Activated T-helper 2 cell treated with anti-CD3 and anti-CD28 coated beads, Interferon-gamma antibody, Interleukin-2, Interleukin-4, amounts not matched to agents 10 μg/mL and 5 μg/mL and 100 μg/mL, durations not matched to agents 14 hours and 24 hours and 36 hours (primary cell): ENCODE results near the gene HEMK1. TPM values are rescaled to one million over a fixed set of nuclear protein-coding genes. Genes with fewer than 3 reads are reported as not detected.

ENCODE experiments used
- DNase-seq: peaks from one replicate; pipeline ENCODE4 v3.0.0; 2021; ENCODE audit warnings: low spot score
- H3K27ac Mint-ChIP-seq: one replicate; pipeline ENCODE4 v1.8.0; 2021; ENCODE audit warnings: mixed read lengths
- H3K27me3 Mint-ChIP-seq: one replicate; pipeline ENCODE4 v1.8.0; 2021; ENCODE audit warnings: low read depth, mixed read lengths
- H3K36me3 Mint-ChIP-seq: one replicate; pipeline ENCODE4 v1.8.0; 2021; ENCODE audit warnings: low read depth, mixed read lengths
- H3K4me1 Mint-ChIP-seq: one replicate; pipeline ENCODE4 v1.8.0; 2021; ENCODE audit warnings: low read depth, mixed read lengths
- H3K4me3 Mint-ChIP-seq: one replicate; pipeline ENCODE4 v1.8.0; 2021; ENCODE audit warnings: low read depth, mild to moderate bottlenecking, moderate library complexity, mixed read lengths
- H3K9me3 Mint-ChIP-seq: one replicate; pipeline ENCODE4 v1.8.0; 2021; ENCODE audit warnings: mixed read lengths
- intact Hi-C: fragments of 100-400 bp; cut with micrococcal nuclease; formaldehyde crosslinking; loops from one replicate; pipeline ENCODE4 v1.15.1; 2023
- total RNA-seq: library from RNA; stranded (reverse); gene quantifications from 2 replicates; pipeline ENCODE4 v1.2.3, GENCODE V29; 2022

The HEMK1 gene
- total RNA-seq, 1 donor from 2014 or later: 61.7 TPM

- H3K4me1 Mint-ChIP-seq: peaks cover 69% of the 10 kb centered on the region
Measured at GRCh38 chr3:50585919-50586762, 16.8 kb downstream of the HEMK1 start.

GRCh38 chr3:50586763-50587070 lies 17.4 kb downstream of the HEMK1 start:
- intact Hi-C loops: loop anchor here (2.0 kb wide), 1 partner anchor 14 kb away; no protein-coding TSS in a partner anchor
- H3K27ac Mint-ChIP-seq: peak overlapping the region; percentile 98
- peaks cover 54% of the 10 kb centered on the region for H3K36me3 Mint-ChIP-seq
- no peaks in the 10 kb centered on the region for H3K9me3 Mint-ChIP-seq
- DNase-seq: no peak
- H3K4me1 Mint-ChIP-seq: peaks cover 72% of the 10 kb centered on the region
- no peaks in the 10 kb centered on the region for H3K27me3 Mint-ChIP-seq
- no peak overlapping the region for H3K4me3 Mint-ChIP-seq

More at GRCh38 chr3:50585919-50586762, 16.8 kb downstream of the HEMK1 start:
- no peak for DNase-seq
- Mint-ChIP-seq H3K27me3 (no peaks in the 10 kb centered on the region), H3K9me3 (no peaks in the 10 kb centered on the region), H3K27ac (peak overlapping the region; percentile 98), H3K4me3 (no peak overlapping the region), H3K36me3 (peaks cover 60% of the 10 kb centered on the region)
- intact Hi-C loops: loop anchor here (2.0 kb wide), 1 partner anchor 15 kb away; no protein-coding TSS in a partner anchor

GRCh38 chr3:50587373-50587772 lies 18.1 kb downstream of the HEMK1 start:
- Mint-ChIP-seq H3K4me1 (peaks cover 75% of the 10 kb centered on the region), H3K27ac (peak overlapping the region; percentile 98), H3K27me3 (no peaks in the 10 kb centered on the region), H3K9me3 (no peaks in the 10 kb centered on the region), H3K36me3 (peaks cover 50% of the 10 kb centered on the region), H3K4me3 (peak overlapping the region; percentile 15)
- intact Hi-C loops: loop anchor here (2.0 kb wide), 1 partner anchor 13 kb away; no protein-coding TSS in a partner anchor
- DNase-seq: no peak

GRCh38 chr3:50587806-50588758 lies 18.8 kb downstream of the HEMK1 start:
- DNase-seq: peak; percentile 64
- peak overlapping the region; percentile 98 for H3K27ac Mint-ChIP-seq
- intact Hi-C loops: loop anchor here (2.0 kb wide), 1 partner anchor 13 kb away; no protein-coding TSS in a partner anchor
- peaks cover 78% of the 10 kb centered on the region for H3K4me1 Mint-ChIP-seq
- H3K27me3 Mint-ChIP-seq: no peaks in the 10 kb centered on the region
- H3K36me3 Mint-ChIP-seq: peaks cover 46% of the 10 kb centered on the region
- peak overlapping the region; percentile 58 for H3K4me3 Mint-ChIP-seq
- H3K9me3 Mint-ChIP-seq: no peaks in the 10 kb centered on the region

GRCh38 chr3:50588759-50589433 lies 19.6 kb downstream of the HEMK1 start:
- peaks cover 47% of the 10 kb centered on the region for H3K36me3 Mint-ChIP-seq
- H3K27ac Mint-ChIP-seq: peak overlapping the region; percentile 98
- no peak for DNase-seq
- no peaks in the 10 kb centered on the region for H3K27me3 Mint-ChIP-seq
- peak overlapping the region; percentile 58 for H3K4me3 Mint-ChIP-seq
- H3K9me3 Mint-ChIP-seq: no peaks in the 10 kb centered on the region
- intact Hi-C loops: no loop called here
- peaks cover 81% of the 10 kb centered on the region for H3K4me1 Mint-ChIP-seq

GRCh38 chr3:50591196-50591741 lies 21.9 kb downstream of the HEMK1 start:
- no peaks in the 10 kb centered on the region for H3K9me3 Mint-ChIP-seq
- peaks cover 85% of the 10 kb centered on the region for H3K4me1 Mint-ChIP-seq
- no peaks in the 10 kb centered on the region for H3K27me3 Mint-ChIP-seq
- H3K4me3 Mint-ChIP-seq: peak overlapping the region; percentile 66
- H3K27ac Mint-ChIP-seq: peak overlapping the region; percentile 98
- DNase-seq: no peak
- intact Hi-C loops: no loop called here
- H3K36me3 Mint-ChIP-seq: peaks cover 42% of the 10 kb centered on the region

GRCh38 chr3:50592568-50592967 lies 23.2 kb downstream of the HEMK1 start:
- Mint-ChIP-seq H3K27ac (peak overlapping the region; percentile 98), H3K4me1 (peaks cover 74% of the 10 kb centered on the region), H3K27me3 (no peaks in the 10 kb centered on the region), H3K36me3 (peaks cover 37% of the 10 kb centered on the region), H3K9me3 (no peaks in the 10 kb centered on the region), H3K4me3 (peak overlapping the region; percentile 55)
- intact Hi-C loops: no loop called here
- DNase-seq: no peak

- H3K9me3 Mint-ChIP-seq: no peaks in the 10 kb centered on the region
- H3K4me3 Mint-ChIP-seq: no peak overlapping the region
- peaks cover 72% of the 10 kb centered on the region for H3K4me1 Mint-ChIP-seq
- peak overlapping the region; percentile 98 for H3K27ac Mint-ChIP-seq
- H3K27me3 Mint-ChIP-seq: no peaks in the 10 kb centered on the region
- DNase-seq: no peak
- H3K36me3 Mint-ChIP-seq: peaks cover 40% of the 10 kb centered on the region
- intact Hi-C loops: no loop called here
Measured at GRCh38 chr3:50594253-50594785, 25.0 kb downstream of the HEMK1 start.

GRCh38 chr3:50599115-50599715 lies 29.9 kb downstream of the HEMK1 start:
- Mint-ChIP-seq H3K9me3 (no peaks in the 10 kb centered on the region), H3K27me3 (no peaks in the 10 kb centered on the region), H3K4me1 (peaks cover 81% of the 10 kb centered on the region), H3K4me3 (peak overlapping the region; percentile 34), H3K27ac (peak overlapping the region; percentile 100), H3K36me3 (peaks cover 61% of the 10 kb centered on the region)
- intact Hi-C loops: no loop called here
- no peak for DNase-seq

- peak overlapping the region; percentile 100 for H3K27ac Mint-ChIP-seq
- no peak for DNase-seq
- peaks cover 81% of the 10 kb centered on the region for H3K4me1 Mint-ChIP-seq
- peak overlapping the region; percentile 74 for H3K4me3 Mint-ChIP-seq
- no peaks in the 10 kb centered on the region for H3K27me3 Mint-ChIP-seq
- no peaks in the 10 kb centered on the region for H3K9me3 Mint-ChIP-seq
- peaks cover 61% of the 10 kb centered on the region for H3K36me3 Mint-ChIP-seq
- intact Hi-C loops: loop anchor here (2.0 to 5.0 kb wide), 3 partner anchors 13 to 362 kb away; partner anchors contain the start of gene GNAI2
Measured at GRCh38 chr3:50599716-50600118, 30.4 kb downstream of the HEMK1 start.

GRCh38 chr3:50600141-50600753 lies 30.9 kb downstream of the HEMK1 start:
- Mint-ChIP-seq H3K27ac (peak overlapping the region; percentile 100), H3K4me1 (peaks cover 81% of the 10 kb centered on the region), H3K4me3 (peak overlapping the region; percentile 74), H3K9me3 (no peaks in the 10 kb centered on the region), H3K27me3 (no peaks in the 10 kb centered on the region), H3K36me3 (peaks cover 63% of the 10 kb centered on the region)
- no peak for DNase-seq
- intact Hi-C loops: loop anchor here (2.0 to 5.0 kb wide), 3 partner anchors 13 to 363 kb away; partner anchors contain the start of gene GNAI2
